ENCODE results near the gene KCNJ9.

DNA sequence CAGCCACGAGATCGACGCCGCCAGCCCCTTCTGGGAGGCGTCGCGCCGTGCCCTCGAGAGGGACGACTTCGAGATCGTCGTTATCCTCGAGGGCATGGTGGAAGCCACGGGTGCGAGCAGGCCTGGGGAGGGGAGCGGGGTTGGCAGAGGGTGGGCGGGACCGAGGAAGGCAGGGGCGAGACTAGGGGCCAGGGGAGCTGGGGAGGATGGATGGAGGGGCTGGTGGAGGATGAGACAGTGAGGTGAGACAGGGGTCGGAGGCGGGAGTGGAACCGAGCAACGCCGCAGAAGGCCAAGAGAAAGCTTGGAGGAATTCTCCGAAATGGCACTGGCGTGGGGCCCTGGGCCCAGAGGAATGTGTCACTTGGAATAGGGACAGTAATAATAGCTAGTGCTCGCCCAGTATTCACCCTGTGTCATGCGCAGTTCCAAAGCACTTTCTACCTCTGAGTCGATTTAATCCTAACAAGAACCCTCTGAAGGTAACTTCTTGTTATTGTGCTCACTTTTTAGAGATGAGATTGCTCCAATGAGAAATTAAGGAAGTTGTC is 3.5 kb downstream of the KCNJ9 start:
- TF ChIP-seq POLR2A (IDR thresholded peaks at IDR 0.05; ENCODE audit: low read length): no peak
- no peak for TF ChIP-seq GATA1 (IDR thresholded peaks at IDR 0.05; ENCODE audit: low read depth, low read length)
